Transverse colon (tissue), 4 donors: ENCODE data around the gene SNX12. TPM values are rescaled to one million over a fixed set of nuclear protein-coding genes. Genes with fewer than 3 reads are reported as not detected.

Experiments
- DNase-seq: peaks from one replicate; pipeline ENCODE4 v3.0.0-alpha.2; 2019
- H3K27ac ChIP-seq, 4 donors: fragments of 200-600 bp; sonication (generic); 2 replicates each; pipeline ENCODE4 v1.5.1; 2016 to 2018; ENCODE audit warnings: inconsistent platforms in 4 of 4
- H3K27me3 ChIP-seq: fragments of 200-600 bp; sonication (generic); 2 replicates; pipeline ENCODE4 v1.5.1; 2017; ENCODE audit warnings: inconsistent platforms
- H3K36me3 ChIP-seq, 4 donors: fragments of 200-600 bp; sonication (generic); 2 replicates each; pipeline ENCODE4 v1.5.1; 2017 to 2019; ENCODE audit warnings: inconsistent platforms in 4 of 4
- H3K4me1 ChIP-seq, 4 donors: fragments of 200-600 bp; sonication (generic); 2 replicates each; pipeline ENCODE4 v1.5.1; 2017 to 2020; ENCODE audit warnings: inconsistent platforms in 4 of 4
- H3K4me3 ChIP-seq, 4 donors: fragments of 200-600 bp; sonication (generic); 1 replicate in 1 of 4; 2 replicates in 3 of 4; pipeline versions ENCODE4 v1.5.1 to v1.6.1; 2017 to 2019; ENCODE audit warnings: inconsistent platforms in 4 of 4
- H3K9me3 ChIP-seq, 2 donors: fragments of 200-600 bp; sonication (generic); 2 replicates each; pipeline ENCODE4 v1.5.1; 2017 to 2019; ENCODE audit warnings: inconsistent platforms in 2 of 2
- EP300 ChIP-seq: sonication (generic); formaldehyde crosslinking; IDR thresholded peaks from one replicate; pipeline ENCODE4 v1.6.1; 2017; ENCODE audit warnings: antibody characterized with exemption, low read depth
- POLR2A ChIP-seq: fragments of 450-650 bp; IDR thresholded peaks from one replicate; pipeline ENCODE4 v1.6.1; 2016; ENCODE audit warnings: antibody characterized with exemption, mild to moderate bottlenecking, moderate library complexity
- POLR2AphosphoS5 ChIP-seq, 3 donors: sonication (generic); formaldehyde crosslinking; IDR thresholded peaks; one replicate each; pipeline ENCODE4 v1.6.1; 2016; ENCODE audit warnings: antibody characterized with exemption in 3 of 3
- WGBS, 2 donors: methylation state at CpG; one replicate each; pipeline ENCODE4 v1.1.5; 2018; ENCODE audit warnings: low coverage in 1 of 2; 5-methylcytosine and 5-hydroxymethylcytosine counted together
- in situ Hi-C, 4 donors: fragments of 200-750 bp; cut with MboI; loops; one replicate each; pipeline versions ENCODE4 v1.15.0 to v1.15.1; 2017; ENCODE audit warnings: low sequenced_read_pairs in 3 of 4, low pct_ligation_motif_present in 1 of 4, low pct_unique_long_range_greater_than_20kb in 1 of 4
- intact Hi-C: fragments of 100-400 bp; cut with DNase I; formaldehyde crosslinking; loops from one replicate; pipeline ENCODE4 v1.15.1; 2023; ENCODE audit warnings: low total_unique reads
- total RNA-seq, 4 donors: library from RNA; depleted of rRNA; stranded (reverse); fragments of >200 nt; gene quantifications; one replicate each; pipeline ENCODE4 v1.1.0, GENCODE V29; 2016
- TF ChIP-seq, protein P1 (sequence below), 5 experiments: fragments of 200-600 bp in 3 of 5; fragments of 450-650 bp in 2 of 5; sonication (generic) in 3 of 5; IDR thresholded peaks; 1 replicate in 2 of 5; 2 replicates in 3 of 5; pipeline ENCODE4 v1.5.1; 2016 to 2017; ENCODE audit warnings: antibody characterized with exemption in 5 of 5, inconsistent platforms in 3 of 5, mild to moderate bottlenecking in 2 of 5, moderate library complexity in 1 of 5

SNX12 gene
- total RNA-seq, 4 donors from 2014 or later, result 16.8 to 69.5 (median 35.0) TPM

DNA sequence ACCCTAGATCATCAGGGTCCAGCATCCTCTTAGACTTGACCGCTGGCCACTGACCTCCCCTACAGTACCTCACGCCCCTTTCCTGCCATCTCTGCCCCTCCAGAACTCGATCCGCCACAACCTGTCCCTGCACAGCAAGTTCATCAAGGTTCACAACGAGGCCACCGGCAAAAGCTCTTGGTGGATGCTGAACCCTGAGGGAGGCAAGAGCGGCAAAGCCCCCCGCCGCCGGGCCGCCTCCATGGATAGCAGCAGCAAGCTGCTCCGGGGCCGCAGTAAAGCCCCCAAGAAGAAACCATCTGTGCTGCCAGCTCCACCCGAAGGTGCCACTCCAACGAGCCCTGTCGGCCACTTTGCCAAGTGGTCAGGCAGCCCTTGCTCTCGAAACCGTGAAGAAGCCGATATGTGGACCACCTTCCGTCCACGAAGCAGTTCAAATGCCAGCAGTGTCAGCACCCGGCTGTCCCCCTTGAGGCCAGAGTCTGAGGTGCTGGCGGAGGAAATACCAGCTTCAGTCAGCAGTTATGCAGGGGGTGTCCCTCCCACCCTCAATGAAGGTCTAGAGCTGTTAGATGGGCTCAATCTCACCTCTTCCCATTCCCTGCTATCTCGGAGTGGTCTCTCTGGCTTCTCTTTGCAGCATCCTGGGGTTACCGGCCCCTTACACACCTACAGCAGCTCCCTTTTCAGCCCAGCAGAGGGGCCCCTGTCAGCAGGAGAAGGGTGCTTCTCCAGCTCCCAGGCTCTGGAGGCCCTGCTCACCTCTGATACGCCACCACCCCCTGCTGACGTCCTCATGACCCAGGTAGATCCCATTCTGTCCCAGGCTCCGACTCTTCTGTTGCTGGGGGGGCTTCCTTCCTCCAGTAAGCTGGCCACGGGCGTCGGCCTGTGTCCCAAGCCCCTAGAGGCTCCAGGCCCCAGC, 32.7 kb upstream of the SNX12 start:
- Histone ChIP-seq H3K9me3 (no peaks in the 10 kb centered on the region), H3K27me3 (no peaks in the 10 kb centered on the region), H3K27ac (no peak overlapping the region), H3K4me1 (peaks cover 11 to 23% (median 19%) of the 10 kb centered on the region in 4 donors), H3K4me3 (no peak overlapping the region), H3K36me3 (no peaks in the 10 kb centered on the region)
- intact Hi-C loops, result no loop called here
- TF ChIP-seq EP300 (no peak), POLR2AphosphoS5 (IDR thresholded peaks at IDR 0.05) (no peak), POLR2A (no peak)
- TF ChIP-seq, protein P1, sequence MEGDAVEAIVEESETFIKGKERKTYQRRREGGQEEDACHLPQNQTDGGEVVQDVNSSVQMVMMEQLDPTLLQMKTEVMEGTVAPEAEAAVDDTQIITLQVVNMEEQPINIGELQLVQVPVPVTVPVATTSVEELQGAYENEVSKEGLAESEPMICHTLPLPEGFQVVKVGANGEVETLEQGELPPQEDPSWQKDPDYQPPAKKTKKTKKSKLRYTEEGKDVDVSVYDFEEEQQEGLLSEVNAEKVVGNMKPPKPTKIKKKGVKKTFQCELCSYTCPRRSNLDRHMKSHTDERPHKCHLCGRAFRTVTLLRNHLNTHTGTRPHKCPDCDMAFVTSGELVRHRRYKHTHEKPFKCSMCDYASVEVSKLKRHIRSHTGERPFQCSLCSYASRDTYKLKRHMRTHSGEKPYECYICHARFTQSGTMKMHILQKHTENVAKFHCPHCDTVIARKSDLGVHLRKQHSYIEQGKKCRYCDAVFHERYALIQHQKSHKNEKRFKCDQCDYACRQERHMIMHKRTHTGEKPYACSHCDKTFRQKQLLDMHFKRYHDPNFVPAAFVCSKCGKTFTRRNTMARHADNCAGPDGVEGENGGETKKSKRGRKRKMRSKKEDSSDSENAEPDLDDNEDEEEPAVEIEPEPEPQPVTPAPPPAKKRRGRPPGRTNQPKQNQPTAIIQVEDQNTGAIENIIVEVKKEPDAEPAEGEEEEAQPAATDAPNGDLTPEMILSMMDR (IDR thresholded peaks at IDR 0.05), result no peak
- no peak for DNase-seq
- in situ Hi-C loops, result no loop called here
- WGBS, 2 donors, result 80% methylated on average over 31 of the region's 31 CpGs; no CpG with 5 or more reads in 1 of the 2 donors

DNA sequence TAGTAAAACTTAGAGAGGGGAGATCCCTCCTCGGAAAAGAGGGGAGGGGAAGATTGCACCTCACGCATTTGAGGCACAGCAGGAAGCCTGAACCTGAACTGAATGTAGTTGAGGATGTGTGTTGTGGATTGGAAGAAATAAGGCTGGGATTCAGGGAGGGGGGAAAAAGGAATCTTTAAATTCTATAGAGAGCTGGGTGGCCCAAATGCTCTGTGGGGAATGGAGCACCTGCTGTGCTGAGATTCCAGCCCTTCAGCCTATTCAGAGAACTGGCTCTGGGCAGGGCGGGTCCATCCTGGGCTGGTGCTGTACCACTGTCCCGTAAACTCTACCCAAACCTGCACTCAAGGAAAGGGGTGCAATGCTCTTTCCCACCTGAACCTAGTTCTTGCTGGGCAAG, 31.6 kb upstream of the SNX12 start:
- H3K36me3 ChIP-seq, result no peaks in the 10 kb centered on the region
- no peak overlapping the region for H3K27ac ChIP-seq
- 66% methylated on average over 4 of the region's 4 CpGs; no CpG with 5 or more reads in 1 of the 2 donors for WGBS, 2 donors
- no peak for TF ChIP-seq EP300
- TF ChIP-seq POLR2AphosphoS5 (IDR thresholded peaks at IDR 0.05), result no peak
- no peak for TF ChIP-seq POLR2A
- TF ChIP-seq, protein P1 (IDR thresholded peaks at IDR 0.05), result no peak
- no peak overlapping the region for H3K4me3 ChIP-seq
- in situ Hi-C loops, result loop anchor here in 1 of 4 donors (25.0 kb wide), 1 partner anchor 88 kb away; no protein-coding TSS in a partner anchor
- no peaks in the 10 kb centered on the region for H3K9me3 ChIP-seq
- DNase-seq, result no peak
- peaks cover 15 to 29% (median 19%) of the 10 kb centered on the region in 4 donors for H3K4me1 ChIP-seq
- intact Hi-C loops, result no loop called here
- no peaks in the 10 kb centered on the region for H3K27me3 ChIP-seq

DNA sequence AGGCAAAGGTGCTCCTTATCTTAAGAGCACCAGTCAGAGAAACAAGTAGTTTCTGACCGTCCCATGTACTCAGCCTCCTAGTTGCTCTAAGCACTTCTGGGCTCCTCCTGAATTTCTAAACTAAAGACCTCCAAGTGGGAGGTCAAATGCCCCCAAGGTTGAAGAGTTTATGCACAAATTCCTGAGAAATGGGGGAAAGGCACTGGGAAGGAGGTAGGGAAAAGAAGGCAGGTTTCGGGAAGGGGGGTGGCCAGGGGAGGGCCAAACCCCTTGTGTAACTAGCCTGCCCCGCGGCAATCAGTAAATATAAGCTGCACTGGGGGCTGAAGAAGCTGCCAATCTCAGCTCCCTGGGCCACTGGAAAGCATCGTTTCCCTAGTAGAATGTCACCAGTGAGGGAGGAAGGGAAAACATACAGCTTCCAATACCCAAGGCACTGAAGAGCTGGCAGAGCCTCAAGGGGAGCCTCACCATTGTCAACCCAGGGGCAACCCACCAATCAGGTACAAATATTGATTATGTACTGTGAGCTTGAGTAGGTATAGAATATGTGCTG, 30.9 kb upstream of the SNX12 start:
- no peak for DNase-seq
- H3K4me1 ChIP-seq, result peaks cover 14 to 27% (median 18%) of the 10 kb centered on the region in 4 donors
- in situ Hi-C loops (loop anchor here in 1 of 4 donors (25.0 kb wide), 1 partner anchor 88 kb away; no protein-coding TSS in a partner anchor), intact Hi-C loops (no loop called here)
- TF ChIP-seq, protein P1 (IDR thresholded peaks at IDR 0.05), result no peak
- no peak for TF ChIP-seq POLR2AphosphoS5 (IDR thresholded peaks at IDR 0.05)
- no peak for TF ChIP-seq EP300
- TF ChIP-seq POLR2A, result no peak
- H3K9me3 ChIP-seq, result no peaks in the 10 kb centered on the region
- 69% methylated on average over 5 of the region's 5 CpGs; no CpG with 5 or more reads in 1 of the 2 donors for WGBS, 2 donors
- no peak overlapping the region for H3K4me3 ChIP-seq
- no peaks in the 10 kb centered on the region for H3K36me3 ChIP-seq
- H3K27ac ChIP-seq, result no peak overlapping the region
- no peaks in the 10 kb centered on the region for H3K27me3 ChIP-seq

DNA sequence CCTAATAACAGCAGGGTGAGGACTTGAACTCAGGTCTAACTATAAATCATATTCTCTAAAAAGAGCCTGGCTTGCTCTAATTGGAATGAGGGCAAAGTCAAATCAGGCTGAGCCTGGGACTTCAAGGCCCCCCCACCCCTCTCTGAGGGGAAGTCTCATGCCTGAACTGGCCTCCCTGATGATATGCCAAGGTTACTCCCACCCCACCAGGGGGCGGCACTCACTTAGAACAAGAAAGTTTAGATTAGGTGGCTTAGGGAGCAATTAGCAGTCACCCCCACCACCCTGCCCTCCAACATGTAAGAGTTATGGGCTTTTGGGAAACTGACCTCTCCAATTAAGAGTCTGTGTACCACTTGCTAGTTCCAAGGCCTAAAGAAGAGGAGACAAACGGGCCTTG, 30.2 kb upstream of the SNX12 start:
- no peaks in the 10 kb centered on the region for H3K36me3 ChIP-seq
- in situ Hi-C loops, result loop anchor here in 1 of 4 donors (25.0 kb wide), 1 partner anchor 89 kb away; no protein-coding TSS in a partner anchor
- TF ChIP-seq, protein P1 (IDR thresholded peaks at IDR 0.05), result peak; percentile 34 to 50 (median 41)
- TF ChIP-seq EP300 (no peak), POLR2A (no peak), POLR2AphosphoS5 (IDR thresholded peaks at IDR 0.05) (no peak)
- DNase-seq, result peak; percentile 72
- no peak overlapping the region for H3K4me3 ChIP-seq
- peaks cover 7 to 23% (median 12%) of the 10 kb centered on the region in 4 donors for H3K4me1 ChIP-seq
- no peak overlapping the region for H3K27ac ChIP-seq
- H3K9me3 ChIP-seq, result no peaks in the 10 kb centered on the region
- H3K27me3 ChIP-seq, result no peaks in the 10 kb centered on the region
- intact Hi-C loops, result no loop called here
- 13% methylated on average over 2 of the region's 2 CpGs; no CpG with 5 or more reads in 1 of the 2 donors for WGBS, 2 donors
